Fibroblast of the conjunctiva (primary cell): ENCODE measurements around the gene ALDH16A1.

ENCODE experiments used
- DNase-seq: peaks from one replicate; pipeline ENCODE4 v3.0.0-alpha.2; 2010; ENCODE audit warnings: low read depth

The ALDH16A1 gene

DNA sequence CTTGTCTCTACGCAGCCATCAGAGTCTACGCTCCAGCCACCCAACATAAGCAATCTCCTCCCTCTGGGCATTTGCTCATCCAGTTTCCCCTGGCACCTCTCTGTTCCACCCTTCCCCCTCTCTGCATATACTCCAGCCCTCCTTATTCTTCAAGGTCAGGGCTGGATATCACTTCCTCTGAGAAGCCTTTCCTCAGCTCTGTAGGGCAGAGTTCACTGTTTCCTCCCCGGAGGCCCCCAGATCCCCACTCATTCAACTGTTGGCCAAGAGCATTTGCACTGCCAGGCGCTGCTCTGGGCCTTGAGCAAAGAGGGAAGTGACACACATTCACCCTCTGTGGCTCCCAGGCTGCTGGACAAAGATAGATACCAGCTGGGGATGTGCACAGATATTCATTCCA, 62.7 kb downstream of the ALDH16A1 start:
- DNase-seq, result no peak

DNA sequence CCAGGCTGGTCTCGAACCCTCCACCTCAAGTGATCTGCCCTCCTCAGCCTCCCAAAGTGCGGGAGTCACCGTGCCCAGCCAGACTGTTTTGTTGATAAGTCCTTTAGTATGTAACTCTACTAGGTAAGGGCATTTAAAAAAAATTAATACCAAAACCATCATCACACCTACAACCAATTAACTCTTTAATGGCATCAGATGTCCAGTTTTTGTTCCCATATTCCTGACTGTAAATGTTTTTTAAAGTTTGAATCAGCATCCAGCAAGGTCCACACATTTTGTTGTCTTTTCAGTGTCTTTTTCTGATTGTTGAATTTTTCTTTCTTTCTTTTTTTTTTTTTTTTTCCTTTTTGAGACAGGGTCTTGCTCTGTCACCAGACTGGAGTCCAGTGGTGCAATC, 65.0 kb downstream of the ALDH16A1 start:
- no peak for DNase-seq
